IMR-90 (cell line): ENCODE results near the gene EDEM3. TPM values are rescaled to one million over a fixed set of nuclear protein-coding genes. Genes with fewer than 3 reads are reported as not detected.

Source experiments
- ATAC-seq: fragments of 200-7000 bp; cut with Tn5 transposase; 2 replicates; pipeline ENCODE4 v1.9.1; 2020; ENCODE audit warnings: low read depth, mild to moderate bottlenecking, moderate library complexity
- Bru-seq: library from RNA; stranded (reverse); fragments of 400-500 nt; gene quantifications from one replicate; lab custom pipeline; 2021; lab: Mats Ljungman, UMichigan
- BruChase-seq, 2 experiments: library from RNA; stranded (reverse); fragments of 400-500 nt; gene quantifications; one replicate each; lab custom pipeline; 2021; lab: Mats Ljungman, UMichigan
- BruUV-seq: library from RNA; stranded (reverse); fragments of 400-500 nt; replicated peaks from 2 replicates; lab custom pipeline; 2021; lab: Mats Ljungman, UMichigan
- CTCF ChIA-PET: fragments of 300-600 bp; formaldehyde crosslinking; extraction: SDS; loops from one replicate; lab custom pipeline; 2021; ENCODE audit warnings: antibody characterized with exemption; lab: Yijun Ruan, JAX
- POLR2A ChIA-PET: fragments of 300-600 bp; sonication (Branson Sonifier 250); formaldehyde crosslinking; loops from one replicate; lab custom pipeline; 2022; ENCODE audit warnings: antibody characterized with exemption; ENCODE audit not compliant: unreplicated experiment; lab: Charles Lee
- DNase-seq: peaks from one replicate; pipeline ENCODE4 v3.0.0; 2013
- H2AFZ ChIP-seq: replicated peaks from 2 replicates; pipeline ENCODE3; 2013; ENCODE audit warnings: low read length, mild to moderate bottlenecking; ENCODE audit not compliant: poor library complexity
- H2AK5ac ChIP-seq: 2 replicates; pipeline ENCODE4 v1.6.1; 2013; ENCODE audit warnings: low read depth, low read length, inconsistent platforms
- H2AK9ac ChIP-seq: replicated peaks from 2 replicates; pipeline ENCODE3; 2013; ENCODE audit warnings: mild to moderate bottlenecking, low read depth, low read length, moderate library complexity; ENCODE audit not compliant: poor library complexity
- H2BK120ac ChIP-seq: 2 replicates; pipeline ENCODE4 v1.6.1; 2013; ENCODE audit warnings: low read depth, low read length, inconsistent platforms
- H2BK15ac ChIP-seq: 3 replicates; pipeline ENCODE4 v1.6.1; 2013; ENCODE audit warnings: low read depth, low read length, inconsistent platforms
- H2BK20ac ChIP-seq: 2 replicates; pipeline ENCODE4 v1.6.1; 2013; ENCODE audit warnings: low read depth, mild to moderate bottlenecking, inconsistent platforms, low read length, moderate library complexity
- H2BK5ac ChIP-seq: 2 replicates; pipeline ENCODE4 v1.6.1; 2013; ENCODE audit warnings: mild to moderate bottlenecking, low read depth, low read length, inconsistent platforms; ENCODE audit not compliant: poor library complexity, severe bottlenecking
- H3K14ac ChIP-seq: replicated peaks from 2 replicates; pipeline ENCODE4 v1.6.1; 2013; ENCODE audit warnings: low read depth, low read length, inconsistent platforms
- H3K18ac ChIP-seq: 2 replicates; pipeline ENCODE4 v1.6.1; 2013; ENCODE audit warnings: low read depth, low read length, control low read depth
- H3K23ac ChIP-seq: 2 replicates; pipeline ENCODE4 v1.6.1; 2013; ENCODE audit warnings: low read depth, low read length, inconsistent platforms
- H3K27ac ChIP-seq: 2 replicates; pipeline ENCODE4 v1.5.1; 2013; ENCODE audit warnings: mild to moderate bottlenecking, control low read depth, low read length; ENCODE audit not compliant: insufficient read depth
- H3K27me3 ChIP-seq: 2 replicates; pipeline ENCODE4 v1.6.1; 2013; ENCODE audit warnings: low read length; ENCODE audit not compliant: control insufficient read depth, insufficient read depth
- H3K36me3 ChIP-seq: 2 replicates; pipeline ENCODE4 v1.6.1; 2013; ENCODE audit warnings: low read length, mixed read lengths; ENCODE audit not compliant: control insufficient read depth, insufficient read depth
- H3K4ac ChIP-seq: 2 replicates; pipeline ENCODE4 v1.6.1; 2013; ENCODE audit warnings: low read depth, low read length, inconsistent platforms
- H3K4me1 ChIP-seq: 2 replicates; pipeline ENCODE4 v1.6.1; 2013; ENCODE audit warnings: low read length, mixed read lengths; ENCODE audit not compliant: control insufficient read depth, insufficient read depth
- H3K4me2 ChIP-seq: 2 replicates; pipeline ENCODE4 v1.6.1; 2013; ENCODE audit warnings: low read depth, mild to moderate bottlenecking, control low read depth, low read length, moderate library complexity
- H3K4me3 ChIP-seq: 2 replicates; pipeline ENCODE4 v1.5.1; 2013; ENCODE audit warnings: low read depth, mild to moderate bottlenecking, control low read depth, low read length, moderate library complexity; ENCODE audit not compliant: insufficient read depth
- H3K56ac ChIP-seq: 2 replicates; pipeline ENCODE4 v1.6.1; 2013; ENCODE audit warnings: low read length, inconsistent platforms; ENCODE audit not compliant: insufficient read depth; ENCODE audit errors: extremely low read depth
- H3K79me1 ChIP-seq, 2 experiments: 2 replicates each; pipeline ENCODE4 v1.6.1; 2013; ENCODE audit warnings: low read length in 2 of 2, inconsistent platforms in 1 of 2, low read depth in 1 of 2
- H3K9ac ChIP-seq: 2 replicates; pipeline ENCODE4 v1.6.1; 2013; ENCODE audit warnings: low read depth, low read length, control low read depth
- H3K9me1 ChIP-seq: 2 replicates; pipeline ENCODE4 v1.6.1; 2013; ENCODE audit warnings: low read length, inconsistent platforms; ENCODE audit not compliant: insufficient read depth
- H3K9me3 ChIP-seq: 2 replicates; pipeline ENCODE4 v1.6.1; 2013; ENCODE audit warnings: low read length; ENCODE audit not compliant: control insufficient read depth, insufficient read depth
- H4K20me1 ChIP-seq: 2 replicates; pipeline ENCODE4 v1.6.1; 2013; ENCODE audit warnings: low read length, inconsistent platforms; ENCODE audit not compliant: insufficient read depth
- H4K5ac ChIP-seq: 2 replicates; pipeline ENCODE4 v1.6.1; 2013; ENCODE audit warnings: mild to moderate bottlenecking, low read depth, low read length, control low read depth
- H4K8ac ChIP-seq, 2 experiments: 2 replicates each; pipeline ENCODE4 v1.6.1; 2013; ENCODE audit warnings: low read depth in 2 of 2, low read length in 2 of 2, control low read depth in 1 of 2, inconsistent platforms in 1 of 2
- H4K91ac ChIP-seq: 2 replicates; pipeline ENCODE4 v1.6.1; 2013; ENCODE audit warnings: low read depth, low read length, inconsistent platforms; ENCODE audit not compliant: insufficient read depth
- BHLHE40 ChIP-seq: fragments of 150-350 bp; IDR thresholded peaks from 2 replicates; pipeline ENCODE4 v1.6.1; 2016; ENCODE audit warnings: mild to moderate bottlenecking, low read depth, low read length
- CEBPB ChIP-seq: IDR thresholded peaks from 2 replicates; pipeline ENCODE4 v1.6.1; 2012; ENCODE audit warnings: low read depth, low read length, improper control_type of control experiment
- CHD1 ChIP-seq: IDR thresholded peaks from 2 replicates; pipeline ENCODE4 v1.6.1; 2012; ENCODE audit warnings: low read depth, low read length, improper control_type of control experiment
- ELK1 ChIP-seq: fragments of 150-350 bp; IDR thresholded peaks from 2 replicates; pipeline ENCODE4 v1.6.1; 2016; ENCODE audit warnings: low read depth, mild to moderate bottlenecking, low read length, moderate library complexity, borderline replicate concordance
- MAFK ChIP-seq: IDR thresholded peaks from 2 replicates; pipeline ENCODE4 v1.6.1; 2012; ENCODE audit warnings: low read depth, low read length, improper control_type of control experiment
- MAZ ChIP-seq: IDR thresholded peaks from 2 replicates; pipeline ENCODE4 v1.6.1; 2012; ENCODE audit warnings: low read depth, mild to moderate bottlenecking, low read length, improper control_type of control experiment, moderate library complexity, borderline replicate concordance
- MXI1 ChIP-seq: IDR thresholded peaks from 2 replicates; pipeline ENCODE4 v1.6.1; 2012; ENCODE audit warnings: low read depth, mild to moderate bottlenecking, low read length, moderate library complexity, borderline replicate concordance
- POLR2A ChIP-seq: IDR thresholded peaks from 2 replicates; pipeline ENCODE4 v1.6.1; 2012; ENCODE audit warnings: mild to moderate bottlenecking, low read depth, low read length
- RAD21 ChIP-seq: IDR thresholded peaks from 2 replicates; pipeline ENCODE4 v1.6.1; 2012; ENCODE audit warnings: low read length, improper control_type of control experiment
- RCOR1 ChIP-seq: IDR thresholded peaks from 2 replicates; pipeline ENCODE4 v1.6.1; 2012; ENCODE audit warnings: mild to moderate bottlenecking, low read length, improper control_type of control experiment; ENCODE audit not compliant: insufficient replicate concordance
- RFX5 ChIP-seq: IDR thresholded peaks from 2 replicates; pipeline ENCODE4 v1.8.0; 2012; ENCODE audit warnings: low read depth, mild to moderate bottlenecking, low read length, moderate library complexity
- SMC3 ChIP-seq: fragments of 150-350 bp; IDR thresholded peaks from 2 replicates; pipeline ENCODE4 v1.6.1; 2016; ENCODE audit warnings: low read depth, mild to moderate bottlenecking, antibody characterized with exemption, low read length, moderate library complexity
- USF2 ChIP-seq: fragments of 150-350 bp; IDR thresholded peaks from 2 replicates; pipeline ENCODE4 v1.6.1; 2017; ENCODE audit warnings: mild to moderate bottlenecking, antibody characterized with exemption, low read length, low read depth
- WGBS, 2 experiments: methylation state at CpG; one replicate each; pipeline versions ENCODE4 v1.1.5 to v1.1.7; 2013; ENCODE audit warnings: missing lambda C conversion rate in 2 of 2; ENCODE audit not compliant: insufficient read length in 1 of 2; ENCODE audit errors: extremely low coverage in 2 of 2; 5-methylcytosine and 5-hydroxymethylcytosine counted together
- dilution Hi-C: fragments of 300-500 bp; cut with HindIII; formaldehyde crosslinking; loops from one replicate; pipeline ENCODE4 v1.14.3; 2018; ENCODE audit warnings: low sequenced_read_pairs; ENCODE audit not compliant: unreplicated experiment
- in situ Hi-C: fragments of 300-500 bp; cut with MboI; formaldehyde crosslinking; loops from 3 replicates; pipeline ENCODE4 v1.14.3; 2019; ENCODE audit warnings: low sequenced_read_pairs, inconsistent platforms, mixed read lengths
- intact Hi-C: fragments of 100-400 bp; cut with micrococcal nuclease; formaldehyde crosslinking; loops from 2 replicates; pipeline ENCODE4 v1.10.0; 2022
- long read RNA-seq: library from polyadenylated mRNA; unstranded; transcript quantifications from one replicate; pipeline ENCODE4 v2.0.0, GENCODE V29; 2021; ENCODE audit not compliant: unreplicated experiment
- polyA plus RNA-seq, 3 experiments: library from polyadenylated mRNA; depleted of rRNA; stranded (reverse); fragments of >200 nt; gene quantifications; 2 replicates each; pipeline ENCODE4 v1.2.3, GENCODE V29; 2012; ENCODE audit warnings: low replicate concordance in 1 of 3
- total RNA-seq: library from RNA; depleted of rRNA; stranded (reverse); fragments of >200 nt; gene quantifications from 2 replicates; pipeline ENCODE4 v1.2.3, GENCODE V29; 2012; rRNA removed

The EDEM3 gene
- total RNA-seq (29.9 and 50.5 TPM in 2 replicates), polyA plus RNA-seq (2012; rRNA removed) (10.2 and 17.5 TPM in 2 replicates), Bru-seq, nascent RNA (percentile 70 among the genes with signal in this experiment), BruChase-seq, experiment 1, labeled RNA remaining after a 6-hour chase (percentile 81 among the genes with signal in this experiment), BruChase-seq, experiment 2, labeled RNA remaining after a 2-hour chase (percentile 82 among the genes with signal in this experiment)
- 1.2 and 1.6 TPM in 2 replicates for polyA plus RNA-seq (2012; cell fraction: cytosol; rRNA removed)
- 2.1 and 18.2 TPM in 2 replicates for polyA plus RNA-seq (2012; cell fraction: nucleus; rRNA removed; ENCODE audit: low replicate concordance)
- long read RNA-seq, full-length matches to known transcripts: 38 of 74 reads
- long read RNA-seq, partial matches to known transcripts: 10 of 74 reads
- long read RNA-seq, other reads (novel, unspliced or antisense): 26 of 74 reads

GRCh38 chr1:184754476-184755225 is at the start of gene EDEM3:
Gene EDEM3, minus strand, starts transcription at chr1:184754858. Its CDS starts 212 bp downstream, at chr1:184754646.
- BruUV-seq: no TSS peak
- ChIA-PET CTCF (no interaction called here), POLR2A (interaction anchor here (0.5 kb wide), 1 partner anchor 368 kb away, joined by 3 read pairs; the partner anchor contains the start of gene C1orf21)
- no peaks in the 10 kb centered on the region for H3K36me3 ChIP-seq
- H4K20me1 ChIP-seq: peaks cover 5% of the 10 kb centered on the region; the same call in 1 of the 2 replicates
- peak within 1 kb of the TSS; percentile 96 for H3K14ac ChIP-seq
- H4K5ac ChIP-seq: peak within 1 kb of the TSS; percentile 40; the same call in 1 of the 2 replicates
- H2BK120ac ChIP-seq: peak within 1 kb of the TSS; percentile 90
- no peaks in the 10 kb centered on the region for H3K9me1 ChIP-seq
- H2BK5ac ChIP-seq: peak within 1 kb of the TSS; percentile 86
- dilution Hi-C loops (no loop called here), intact Hi-C loops (loop anchor here (5.0 kb wide), 2 partner anchors 38 to 228 kb away; no protein-coding TSS in a partner anchor), in situ Hi-C loops (no loop called here)
- no peaks in the 10 kb centered on the region for H3K4me1 ChIP-seq
- H3K4ac ChIP-seq: peak within 1 kb of the TSS; percentile 92
- peak within 1 kb of the TSS; percentile 85 to 95 for H4K8ac ChIP-seq
- peaks cover 0 to 24% of the 10 kb centered on the region in 2 experiments; a peak in 2 of 4 replicates for H3K79me1 ChIP-seq
- H2BK15ac ChIP-seq: peak within 1 kb of the TSS; percentile 42; the same call in 1 of the 3 replicates
- ATAC-seq: peak; percentile 98
- peak; percentile 99 for DNase-seq
- peak within 1 kb of the TSS; percentile 78 for H3K9ac ChIP-seq
- H3K18ac ChIP-seq: peak within 1 kb of the TSS; percentile 25
- H3K23ac ChIP-seq: peak within 1 kb of the TSS; percentile 97
- H3K4me2 ChIP-seq: peak within 1 kb of the TSS; percentile 93
- peak within 1 kb of the TSS; percentile 97 for H2AK9ac ChIP-seq
- H3K27me3 ChIP-seq: no peaks in the 10 kb centered on the region
- H4K91ac ChIP-seq: peak within 1 kb of the TSS; percentile 76
- peak within 1 kb of the TSS; percentile 84 for H3K56ac ChIP-seq
- 1% methylated on average over 28 of the region's 76 CpGs; no CpG with 5 or more reads in 1 of the 2 experiments for WGBS, 2 experiments
- peak within 1 kb of the TSS; percentile 74 for H3K4me3 ChIP-seq
- peak within 1 kb of the TSS; percentile 86 for H3K27ac ChIP-seq
- H2AK5ac ChIP-seq: peak within 1 kb of the TSS; percentile 66
- H2AFZ ChIP-seq: peak within 1 kb of the TSS; percentile 99
- H2BK20ac ChIP-seq: peak within 1 kb of the TSS; percentile 29
- no peaks in the 10 kb centered on the region for H3K9me3 ChIP-seq
- TF ChIP-seq MAZ: peak; percentile 84; the same call in 1 of the 2 replicates
- no peak for TF ChIP-seq CEBPB
- peak; percentile 85 for TF ChIP-seq POLR2A
- no peak for TF ChIP-seq BHLHE40
- no peak for TF ChIP-seq ELK1
- TF ChIP-seq RAD21: no peak
- no peak for TF ChIP-seq RCOR1
- no peak for TF ChIP-seq CHD1
- no peak for TF ChIP-seq SMC3
- no peak for TF ChIP-seq MAFK
- TF ChIP-seq USF2: no peak
- TF ChIP-seq MXI1: peak; percentile 13; the same call in 1 of the 2 replicates
- no peak for TF ChIP-seq RFX5
